A673 (cell line): ENCODE measurements around the gene CCR5.

Experiments
- EZH2 ChIP-seq: fragments of 200-600 bp; sonication (generic); IDR thresholded peaks from 2 replicates; pipeline ENCODE4 v1.6.1; 2017; ENCODE audit warnings: borderline replicate concordance, low read depth, mild to moderate bottlenecking, mixed read lengths, antibody characterized with exemption, low read length; ENCODE audit not compliant: poor library complexity, severe bottlenecking
- TF ChIP-seq, protein P1 (sequence below): fragments of 300-800, 200-600 bp; sonication (generic); conservative IDR thresholded peaks from 2 replicates; pipeline ENCODE4 v1.5.1; 2017; ENCODE audit warnings: low read depth, mild to moderate bottlenecking, antibody characterized with exemption, low read length, moderate library complexity, mixed read lengths

DNA sequence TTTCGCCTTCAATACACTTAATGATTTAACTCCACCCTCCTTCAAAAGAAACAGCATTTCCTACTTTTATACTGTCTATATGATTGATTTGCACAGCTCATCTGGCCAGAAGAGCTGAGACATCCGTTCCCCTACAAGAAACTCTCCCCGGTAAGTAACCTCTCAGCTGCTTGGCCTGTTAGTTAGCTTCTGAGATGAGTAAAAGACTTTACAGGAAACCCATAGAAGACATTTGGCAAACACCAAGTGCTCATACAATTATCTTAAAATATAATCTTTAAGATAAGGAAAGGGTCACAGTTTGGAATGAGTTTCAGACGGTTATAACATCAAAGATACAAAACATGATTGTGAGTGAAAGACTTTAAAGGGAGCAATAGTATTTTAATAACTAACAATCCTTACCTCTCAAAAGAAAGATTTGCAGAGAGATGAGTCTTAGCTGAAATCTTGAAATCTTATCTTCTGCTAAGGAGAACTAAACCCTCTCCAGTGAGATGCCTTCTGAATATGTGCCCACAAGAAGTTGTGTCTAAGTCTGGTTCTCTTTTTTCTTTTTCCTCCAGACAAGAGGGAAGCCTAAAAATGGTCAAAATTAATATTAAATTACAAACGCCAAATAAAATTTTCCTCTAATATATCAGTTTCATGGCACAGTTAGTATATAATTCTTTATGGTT, at the start of gene CCR5:
- TF ChIP-seq, protein P1, sequence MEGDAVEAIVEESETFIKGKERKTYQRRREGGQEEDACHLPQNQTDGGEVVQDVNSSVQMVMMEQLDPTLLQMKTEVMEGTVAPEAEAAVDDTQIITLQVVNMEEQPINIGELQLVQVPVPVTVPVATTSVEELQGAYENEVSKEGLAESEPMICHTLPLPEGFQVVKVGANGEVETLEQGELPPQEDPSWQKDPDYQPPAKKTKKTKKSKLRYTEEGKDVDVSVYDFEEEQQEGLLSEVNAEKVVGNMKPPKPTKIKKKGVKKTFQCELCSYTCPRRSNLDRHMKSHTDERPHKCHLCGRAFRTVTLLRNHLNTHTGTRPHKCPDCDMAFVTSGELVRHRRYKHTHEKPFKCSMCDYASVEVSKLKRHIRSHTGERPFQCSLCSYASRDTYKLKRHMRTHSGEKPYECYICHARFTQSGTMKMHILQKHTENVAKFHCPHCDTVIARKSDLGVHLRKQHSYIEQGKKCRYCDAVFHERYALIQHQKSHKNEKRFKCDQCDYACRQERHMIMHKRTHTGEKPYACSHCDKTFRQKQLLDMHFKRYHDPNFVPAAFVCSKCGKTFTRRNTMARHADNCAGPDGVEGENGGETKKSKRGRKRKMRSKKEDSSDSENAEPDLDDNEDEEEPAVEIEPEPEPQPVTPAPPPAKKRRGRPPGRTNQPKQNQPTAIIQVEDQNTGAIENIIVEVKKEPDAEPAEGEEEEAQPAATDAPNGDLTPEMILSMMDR = no peak
- no peak for TF ChIP-seq EZH2
